ENCODE data around the gene IGF1R.

Gene IGF1R

GRCh38 chr15:98787194-98787593 is 138.9 kb downstream of the IGF1R start:
- TF ChIP-seq GABPA (IDR thresholded peaks at IDR 0.05; ENCODE audit: low read depth): no peak
- TF ChIP-seq REST (IDR thresholded peaks at IDR 0.05; ENCODE audit: insufficient replicate concordance, low read depth): no peak
- no peak for TF ChIP-seq CTCF (IDR thresholded peaks at IDR 0.05; ENCODE audit: insufficient read depth, low read length)
- TF ChIP-seq SPI1 (IDR thresholded peaks at IDR 0.05; ENCODE audit: borderline replicate concordance, low read depth): no peak
- no peak for TF ChIP-seq POLR2AphosphoS5 (IDR thresholded peaks at IDR 0.05; ENCODE audit: low read depth)
- DNase-seq (ENCODE audit: low read depth in 1 of 2, low spot score in 1 of 2): no peak
- H3K27me3 ChIP-seq (ENCODE audit: insufficient read depth, poor library complexity, severe bottlenecking): no peaks in the 10 kb centered on the region
- no peak overlapping the region for H3K4me3 ChIP-seq (replicated peaks; ENCODE audit: insufficient read depth, low read length)
- peak overlapping the region; percentile 75 for H3K27ac ChIP-seq (replicated peaks)

GRCh38 chr15:98787936-98788757 is 139.8 kb downstream of the IGF1R start:
- H3K4me3 ChIP-seq (replicated peaks; ENCODE audit: insufficient read depth, low read length): no peak overlapping the region
- TF ChIP-seq SPI1 (IDR thresholded peaks at IDR 0.05; ENCODE audit: borderline replicate concordance, low read depth) (peak; percentile 21; the same call in 1 of the 2 replicates), REST (IDR thresholded peaks at IDR 0.05; ENCODE audit: insufficient replicate concordance, low read depth) (no peak), POLR2AphosphoS5 (IDR thresholded peaks at IDR 0.05; ENCODE audit: low read depth) (no peak)
- peak; percentile 82 to 86 for DNase-seq (ENCODE audit: low read depth in 1 of 2, low spot score in 1 of 2)
- H3K27ac ChIP-seq (replicated peaks): peak overlapping the region; percentile 75
- no peaks in the 10 kb centered on the region for H3K27me3 ChIP-seq (ENCODE audit: insufficient read depth, poor library complexity, severe bottlenecking)

GRCh38 chr15:98789020-98789419 is 140.7 kb downstream of the IGF1R start:
- no peak overlapping the region for H3K4me3 ChIP-seq (replicated peaks; ENCODE audit: insufficient read depth, low read length)
- H3K27me3 ChIP-seq (ENCODE audit: insufficient read depth, poor library complexity, severe bottlenecking): no peaks in the 10 kb centered on the region
- peak overlapping the region; percentile 75 for H3K27ac ChIP-seq (replicated peaks)
- DNase-seq (ENCODE audit: low read depth in 1 of 2, low spot score in 1 of 2): no peak
- TF ChIP-seq POLR2AphosphoS5 (IDR thresholded peaks at IDR 0.05; ENCODE audit: low read depth): no peak
- TF ChIP-seq SPI1 (IDR thresholded peaks at IDR 0.05; ENCODE audit: borderline replicate concordance, low read depth): no peak
- no peak for TF ChIP-seq GABPA (IDR thresholded peaks at IDR 0.05; ENCODE audit: low read depth)
- TF ChIP-seq CTCF (IDR thresholded peaks at IDR 0.05; ENCODE audit: insufficient read depth, low read length): no peak
- TF ChIP-seq REST (IDR thresholded peaks at IDR 0.05; ENCODE audit: insufficient replicate concordance, low read depth): no peak
